Keratinocyte (primary cell): ENCODE data around the gene NOS1AP. TPM values are rescaled to one million over a fixed set of nuclear protein-coding genes. Genes with fewer than 3 reads are reported as not detected.

ENCODE experiments used
- DNase-seq: peaks from one replicate; pipeline ENCODE4 v3.0.0-alpha.2; 2011; ENCODE audit warnings: low read depth, missing footprints, low spot score
- FAIRE-seq: peaks from 2 replicates; lab custom pipeline; 2011; peaks lifted over from hg19 to GRCh38; lab: Jason Lieb, UNC
- H2AFZ ChIP-seq: 2 replicates; pipeline ENCODE4 v1.6.0; 2012; ENCODE audit warnings: low read length, control low read depth, inconsistent platforms; ENCODE audit not compliant: control insufficient read depth
- H3K27ac ChIP-seq: 2 replicates; pipeline ENCODE4 v1.5.1; 2011; ENCODE audit warnings: low read length; ENCODE audit not compliant: control insufficient read depth, insufficient read depth
- H3K27me3 ChIP-seq: 3 replicates; pipeline ENCODE4 v1.6.0; 2011; ENCODE audit warnings: low read length; ENCODE audit not compliant: control insufficient read depth, insufficient read depth; ENCODE audit errors: extremely low read depth
- H3K36me3 ChIP-seq, 2 experiments: 2 replicates in 1 of 2; 3 replicates in 1 of 2; pipeline ENCODE4 v1.5.1; 2011; ENCODE audit warnings: low read length in 2 of 2, mild to moderate bottlenecking in 1 of 2; ENCODE audit not compliant: control insufficient read depth in 2 of 2, insufficient read depth in 2 of 2; ENCODE audit errors: extremely low read depth in 1 of 2
- H3K4me1 ChIP-seq: 3 replicates; pipeline ENCODE4 v1.5.1; 2011; ENCODE audit warnings: low read length; ENCODE audit not compliant: control insufficient read depth, insufficient read depth; ENCODE audit errors: extremely low read depth
- H3K4me2 ChIP-seq: 3 replicates; pipeline ENCODE4 v1.6.0; 2011; ENCODE audit warnings: low read depth, low read length; ENCODE audit not compliant: control insufficient read depth, insufficient read depth; ENCODE audit errors: extremely low read depth
- H3K4me3 ChIP-seq, 3 experiments: fragments of 200-600 bp in 1 of 3; sonication (generic) in 1 of 3; 2 replicates in 2 of 3; 3 replicates in 1 of 3; pipeline ENCODE4 v1.5.1; 2011 to 2016; ENCODE audit warnings: low read length in 3 of 3, mild to moderate bottlenecking in 3 of 3, control low read depth in 2 of 3, inconsistent platforms in 1 of 3, low read depth in 1 of 3, mixed read lengths in 1 of 3, mixed run types in 1 of 3, moderate library complexity in 1 of 3; ENCODE audit not compliant: control insufficient read depth in 2 of 3, insufficient read depth in 2 of 3; ENCODE audit errors: extremely low read depth in 1 of 3
- H3K79me2 ChIP-seq: 2 replicates; pipeline ENCODE4 v1.6.0; 2012; ENCODE audit warnings: low read length; ENCODE audit not compliant: control insufficient read depth, insufficient read depth
- H3K9ac ChIP-seq: 3 replicates; pipeline ENCODE4 v1.6.0; 2011; ENCODE audit warnings: low read length; ENCODE audit not compliant: control insufficient read depth, insufficient read depth; ENCODE audit errors: extremely low read depth
- H3K9me1 ChIP-seq: 3 replicates; pipeline ENCODE4 v1.6.0; 2011; ENCODE audit warnings: low read length; ENCODE audit not compliant: control insufficient read depth, insufficient read depth; ENCODE audit errors: extremely low read depth
- H3K9me3 ChIP-seq: 2 replicates; pipeline ENCODE4 v1.5.1; 2012; ENCODE audit warnings: low read depth, low read length; ENCODE audit not compliant: control insufficient read depth
- H4K20me1 ChIP-seq: 3 replicates; pipeline ENCODE4 v1.6.0; 2011; ENCODE audit warnings: low read length; ENCODE audit not compliant: control insufficient read depth, insufficient read depth; ENCODE audit errors: extremely low read depth
- EZH2 ChIP-seq: IDR thresholded peaks from one replicate; pipeline ENCODE4 v1.6.1; 2012; ENCODE audit warnings: inconsistent platforms, mild to moderate bottlenecking, low read length, moderate library complexity
- dilution Hi-C: fragments of 300-500 bp; cut with MboI; formaldehyde crosslinking; loops from one replicate; pipeline ENCODE4 v1.7.0; 2020; ENCODE audit warnings: low sequenced_read_pairs; ENCODE audit not compliant: extremely low pct_ligation_motif_present
- polyA plus RNA-seq, 5 experiments: library from polyadenylated mRNA; depleted of rRNA in 3 of 5; stranded (reverse) in 3 of 5; stranded (forward) in 1 of 5; unstranded in 1 of 5; fragments of >200 nt; gene quantifications; 1 replicate in 1 of 5; 2 replicates in 3 of 5; 3 replicates in 1 of 5; pipeline versions ENCODE4 v1.2.1 to v1.2.3, GENCODE V29; 2011 to 2012; ENCODE audit warnings: missing spikeins in 2 of 5, low read depth in 1 of 5, low replicate concordance in 1 of 5
- TF ChIP-seq, protein P1 (sequence below), 3 experiments: IDR thresholded peaks in 1 of 3; conservative IDR thresholded peaks in 1 of 3; optimal IDR thresholded peaks in 1 of 3; 2 replicates in 2 of 3; 3 replicates in 1 of 3; pipeline versions ENCODE3 to v1.5.1; 2011; ENCODE audit warnings: low read length in 3 of 3, mild to moderate bottlenecking in 3 of 3, moderate library complexity in 2 of 3, control low read depth in 1 of 3, inconsistent platforms in 1 of 3; ENCODE audit not compliant: insufficient read depth in 2 of 3; ENCODE audit errors: extremely low read depth in 1 of 3

Gene NOS1AP
- polyA plus RNA-seq, 1 donor (not counting 4 experiments of a cell fraction or from before 2014, with no cell fraction given): not detected

- dilution Hi-C loops: no loop called here
- H4K20me1 ChIP-seq: no peaks in the 10 kb centered on the region
- H3K9me1 ChIP-seq: no peaks in the 10 kb centered on the region
- H3K27ac ChIP-seq: no peak overlapping the region
- H3K4me3 ChIP-seq: no peak overlapping the region
- FAIRE-seq: no peak
- H2AFZ ChIP-seq: no peak overlapping the region
- no peaks in the 10 kb centered on the region for H3K79me2 ChIP-seq
- H3K27me3 ChIP-seq: no peaks in the 10 kb centered on the region
- H3K4me2 ChIP-seq: no peak overlapping the region
- no peak overlapping the region for H3K9ac ChIP-seq
- no peaks in the 10 kb centered on the region for H3K36me3 ChIP-seq
- no peaks in the 10 kb centered on the region for H3K9me3 ChIP-seq
- TF ChIP-seq EZH2: no peak
- TF ChIP-seq, protein P1, sequence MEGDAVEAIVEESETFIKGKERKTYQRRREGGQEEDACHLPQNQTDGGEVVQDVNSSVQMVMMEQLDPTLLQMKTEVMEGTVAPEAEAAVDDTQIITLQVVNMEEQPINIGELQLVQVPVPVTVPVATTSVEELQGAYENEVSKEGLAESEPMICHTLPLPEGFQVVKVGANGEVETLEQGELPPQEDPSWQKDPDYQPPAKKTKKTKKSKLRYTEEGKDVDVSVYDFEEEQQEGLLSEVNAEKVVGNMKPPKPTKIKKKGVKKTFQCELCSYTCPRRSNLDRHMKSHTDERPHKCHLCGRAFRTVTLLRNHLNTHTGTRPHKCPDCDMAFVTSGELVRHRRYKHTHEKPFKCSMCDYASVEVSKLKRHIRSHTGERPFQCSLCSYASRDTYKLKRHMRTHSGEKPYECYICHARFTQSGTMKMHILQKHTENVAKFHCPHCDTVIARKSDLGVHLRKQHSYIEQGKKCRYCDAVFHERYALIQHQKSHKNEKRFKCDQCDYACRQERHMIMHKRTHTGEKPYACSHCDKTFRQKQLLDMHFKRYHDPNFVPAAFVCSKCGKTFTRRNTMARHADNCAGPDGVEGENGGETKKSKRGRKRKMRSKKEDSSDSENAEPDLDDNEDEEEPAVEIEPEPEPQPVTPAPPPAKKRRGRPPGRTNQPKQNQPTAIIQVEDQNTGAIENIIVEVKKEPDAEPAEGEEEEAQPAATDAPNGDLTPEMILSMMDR (optimal IDR thresholded peaks at IDR 0.05 in 1 of 3, IDR thresholded peaks at IDR 0.05 in 1 of 3, conservative IDR thresholded peaks at IDR 0.05 in 1 of 3; ENCODE audit: extremely low read depth in 1 of 3, insufficient read depth in 2 of 3, low read length in 3 of 3): no peak
- no peaks in the 10 kb centered on the region for H3K4me1 ChIP-seq
- DNase-seq: no peak
Observed at GRCh38 chr1:162175379-162176081, 106.0 kb downstream of the NOS1AP start.

- Histone ChIP-seq H3K4me2 (no peak overlapping the region), H4K20me1 (no peaks in the 10 kb centered on the region), H3K9me1 (no peaks in the 10 kb centered on the region), H3K9ac (no peak overlapping the region), H3K79me2 (no peaks in the 10 kb centered on the region), H3K27me3 (no peaks in the 10 kb centered on the region), H3K4me3 (no peak overlapping the region), H2AFZ (no peak overlapping the region), H3K36me3 (no peaks in the 10 kb centered on the region), H3K27ac (no peak overlapping the region), H3K9me3 (no peaks in the 10 kb centered on the region), H3K4me1 (no peaks in the 10 kb centered on the region)
- dilution Hi-C loops: no loop called here
- TF ChIP-seq, protein P1 (optimal IDR thresholded peaks at IDR 0.05 in 1 of 3, IDR thresholded peaks at IDR 0.05 in 1 of 3, conservative IDR thresholded peaks at IDR 0.05 in 1 of 3; ENCODE audit: extremely low read depth in 1 of 3, insufficient read depth in 2 of 3, low read length in 3 of 3): no peak
- TF ChIP-seq EZH2: no peak
- DNase-seq (no peak), FAIRE-seq (no peak)
Observed at GRCh38 chr1:162177126-162177525, 107.6 kb downstream of the NOS1AP start.
